NCI-H226 (cell line): ENCODE measurements around the gene CYS1.
"Not testable (repeated sequence)": the region's sequence is repeated elsewhere in the genome, so short reads cannot be mapped to it uniquely, and the experiment has no call there.

Source experiments
- DNase-seq: peaks from one replicate; pipeline ENCODE4 v3.0.0-alpha.2; 2015

The CYS1 gene

DNA sequence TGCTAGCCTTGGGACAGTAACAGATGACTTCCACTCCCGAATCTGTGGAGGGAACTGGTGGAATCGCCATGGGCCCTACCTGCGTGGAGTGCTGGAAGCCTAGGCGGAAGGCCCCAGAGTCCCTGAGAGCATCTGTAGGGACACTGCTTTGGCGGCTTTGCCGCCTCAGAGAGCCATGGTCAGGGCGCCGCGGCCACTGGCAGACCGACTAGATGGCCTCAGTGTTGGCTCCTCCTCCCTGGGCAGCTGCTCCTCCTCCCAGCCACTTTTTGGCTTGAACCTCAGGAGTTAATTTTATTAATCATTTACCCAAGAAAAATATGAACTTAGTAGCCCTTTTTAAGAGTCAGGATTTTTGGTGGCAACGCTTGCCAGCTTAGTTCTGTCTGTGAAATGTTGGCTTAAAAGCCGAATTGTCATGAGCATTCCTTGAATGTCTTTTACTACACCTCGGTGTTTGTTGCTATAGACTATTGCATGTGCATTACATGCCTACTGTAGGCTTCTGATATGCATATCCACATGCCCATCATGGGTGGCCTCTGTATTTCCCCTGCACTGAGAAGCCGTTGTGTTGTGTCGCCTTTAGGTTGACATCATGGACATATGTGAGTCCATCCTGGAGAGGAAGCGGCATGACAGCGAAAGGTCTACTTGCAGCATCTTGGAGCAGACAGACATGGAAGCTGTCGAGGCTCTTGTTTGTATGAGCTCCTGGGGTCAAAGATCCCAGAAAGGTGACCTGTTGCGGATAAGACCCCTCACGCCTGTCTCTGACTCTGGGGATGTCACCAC, 34.5 kb downstream of the CYS1 start:
- no peak for DNase-seq

DNA sequence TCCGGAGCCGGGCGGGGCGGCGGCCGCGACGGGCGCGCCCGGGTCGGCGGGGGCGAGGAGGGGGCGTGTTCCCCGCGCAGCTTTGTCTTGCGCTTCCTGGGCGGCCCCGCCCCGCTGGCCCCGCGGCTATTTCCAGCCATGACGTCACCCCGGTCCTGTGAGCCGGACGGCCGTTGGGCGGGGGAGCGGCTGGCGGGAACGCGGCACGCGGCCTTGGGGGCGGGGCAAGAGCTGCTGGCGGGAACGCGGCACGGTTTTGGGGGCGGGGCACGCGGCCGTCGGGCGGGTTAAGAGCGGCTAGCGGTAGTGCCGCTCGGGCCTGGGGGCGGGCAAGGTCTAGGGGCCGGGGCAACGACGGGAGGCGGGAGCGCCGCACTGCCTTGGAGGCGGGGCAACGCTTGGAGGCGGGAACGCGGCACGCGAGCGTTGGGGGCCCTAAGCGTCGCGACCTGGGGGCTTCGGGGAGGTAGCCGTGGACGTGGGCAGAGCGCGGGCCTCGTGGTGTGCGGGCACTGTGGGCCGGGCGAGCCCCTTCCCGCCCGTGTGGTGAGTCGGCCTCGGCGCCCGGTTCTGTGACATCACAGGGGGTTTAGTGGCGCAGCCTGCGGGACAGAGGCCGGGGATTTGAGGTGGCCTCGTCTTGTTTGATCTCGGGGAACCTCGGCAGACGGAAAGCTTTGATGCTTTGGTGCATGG, 36.2 kb downstream of the CYS1 start:
- peak; percentile 91 for DNase-seq

DNA sequence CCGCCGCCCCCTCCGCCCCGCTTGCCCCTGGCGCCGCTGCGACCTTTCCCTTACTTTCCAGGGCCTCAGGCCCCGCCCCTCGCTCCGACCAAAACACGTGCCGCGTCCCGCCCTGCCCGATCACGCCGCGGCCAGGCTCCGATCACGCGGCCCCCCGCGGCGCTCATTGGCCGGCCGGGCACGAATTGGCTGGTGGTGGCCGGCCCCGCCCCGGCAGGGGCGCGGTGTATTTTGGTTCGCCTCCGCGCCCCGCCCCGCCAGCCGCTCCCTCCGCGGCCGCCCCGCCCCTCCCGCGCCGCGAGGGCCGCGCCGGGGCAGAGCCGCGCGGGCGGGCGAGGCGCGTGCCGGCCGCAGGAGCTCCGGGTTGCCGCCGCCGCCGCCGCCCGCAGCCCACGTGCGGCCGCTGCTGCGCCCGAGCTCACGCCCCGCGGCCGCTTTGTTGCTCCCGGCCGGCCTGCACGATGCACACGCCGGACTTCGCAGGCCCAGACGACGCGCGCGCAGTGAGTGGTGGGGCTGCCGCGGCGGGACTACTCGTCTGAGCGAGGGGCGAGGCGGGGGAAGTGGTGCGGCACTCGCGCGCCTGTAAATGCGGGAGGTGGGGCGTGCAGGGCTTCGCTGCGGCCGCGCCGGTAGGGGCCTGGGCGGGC, 36.8 kb downstream of the CYS1 start, which contains the start of gene KLF11:
Gene KLF11, plus strand, starts transcription at position 295 of the 650 bp plus-strand sequence. Its CDS starts 167 bp downstream, at position 462.
- peak; percentile 88 for DNase-seq

DNA sequence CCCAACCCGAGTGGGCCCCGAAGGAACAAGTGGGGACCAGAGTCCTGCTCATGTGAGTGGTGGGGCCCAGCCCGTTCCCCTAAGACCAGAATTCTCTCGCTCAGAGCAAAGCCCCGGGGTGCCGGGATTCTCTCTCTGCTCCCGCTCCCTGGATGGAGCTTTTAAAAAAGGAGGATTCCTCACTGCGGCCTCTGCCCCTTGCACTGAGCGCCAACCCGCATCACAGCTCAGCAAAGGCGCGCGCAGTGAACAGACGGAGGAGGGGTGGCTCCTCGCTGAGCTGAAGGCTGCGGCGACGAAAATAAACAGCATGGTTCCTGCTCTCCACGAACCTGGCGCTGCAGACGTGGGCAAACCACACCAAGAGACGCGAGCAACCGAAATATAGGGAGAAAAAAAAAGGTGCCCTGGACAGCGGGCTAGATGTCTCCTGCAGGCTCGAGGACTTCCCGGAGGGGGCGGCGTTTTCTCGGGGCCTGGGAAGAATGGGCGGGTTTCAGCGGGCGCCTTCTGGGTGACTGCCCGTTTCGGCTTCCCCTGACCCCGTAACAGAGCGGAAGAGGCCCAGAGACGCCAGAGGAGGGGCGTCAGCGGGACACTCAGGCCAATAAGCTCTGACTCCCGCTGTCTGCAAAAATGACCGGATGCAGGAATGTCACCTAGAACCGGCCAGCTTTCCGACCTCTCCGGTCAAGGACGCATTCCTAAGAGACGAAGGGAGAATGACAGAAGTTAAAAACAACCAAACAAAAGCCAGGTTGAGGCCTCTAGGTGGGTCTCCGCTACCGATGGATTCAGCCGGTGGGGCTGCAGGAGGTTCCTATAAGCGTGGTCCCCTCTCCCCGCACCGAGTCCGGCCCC, 37.7 kb downstream of the CYS1 start:
- peak; percentile 56 for DNase-seq

DNA sequence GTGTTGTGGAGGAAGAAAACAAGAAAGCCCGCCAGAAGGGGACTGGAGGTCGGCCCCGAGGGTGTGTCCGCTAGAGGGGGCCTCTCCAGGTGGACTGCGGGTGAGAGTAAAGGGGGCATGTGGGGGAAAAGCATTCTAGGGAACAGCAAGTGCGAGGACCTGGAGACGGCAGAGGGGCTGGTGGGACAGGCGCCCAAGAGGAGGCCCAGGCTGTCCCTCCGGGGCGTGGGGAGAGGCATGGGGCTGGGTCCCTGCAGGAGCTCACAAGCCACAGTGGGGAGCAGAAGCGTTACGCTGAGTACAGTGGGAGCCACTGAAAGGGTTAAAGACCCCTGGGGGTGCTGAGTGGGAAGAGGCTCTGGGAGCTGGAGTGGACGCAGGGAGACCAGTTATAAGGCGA, 38.5 kb downstream of the CYS1 start:
- DNase-seq, result no peak

DNA sequence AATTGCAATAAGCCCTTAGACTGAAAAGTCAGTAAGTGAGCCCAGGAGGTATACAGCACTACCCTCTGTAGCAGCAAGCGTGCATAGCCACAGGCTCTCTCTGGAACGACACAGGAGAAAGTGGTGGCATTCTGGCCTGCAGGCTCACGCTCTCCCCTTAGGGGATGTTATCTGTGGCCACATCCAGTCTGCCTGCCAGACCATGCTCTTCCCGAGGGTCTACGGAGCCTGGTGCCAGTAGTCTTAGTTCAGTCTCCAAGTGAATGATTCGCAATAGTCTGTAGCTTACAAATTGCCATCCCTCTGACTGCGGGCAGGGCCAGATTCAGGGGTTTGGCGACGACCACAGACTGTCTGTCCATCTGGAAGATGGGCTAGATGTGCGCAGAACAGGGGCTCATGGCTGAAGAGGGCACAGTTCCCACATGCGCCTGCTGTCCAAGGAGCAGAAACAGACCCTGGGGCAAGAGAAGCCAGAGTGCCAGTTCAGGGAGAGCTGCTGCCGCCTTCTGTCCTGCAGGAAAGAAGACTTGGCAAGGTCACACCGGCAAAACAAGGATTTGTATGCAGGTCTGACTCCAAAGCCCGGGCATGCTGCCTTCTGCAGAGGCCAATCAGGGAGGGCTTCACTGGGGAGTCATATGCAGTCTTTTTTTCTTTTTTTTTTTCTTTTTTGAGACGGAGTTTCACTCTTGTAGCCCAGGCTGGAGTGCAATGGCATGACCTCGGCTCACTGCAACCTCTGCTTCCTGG, 40.4 kb downstream of the CYS1 start:
- no peak for DNase-seq

DNA sequence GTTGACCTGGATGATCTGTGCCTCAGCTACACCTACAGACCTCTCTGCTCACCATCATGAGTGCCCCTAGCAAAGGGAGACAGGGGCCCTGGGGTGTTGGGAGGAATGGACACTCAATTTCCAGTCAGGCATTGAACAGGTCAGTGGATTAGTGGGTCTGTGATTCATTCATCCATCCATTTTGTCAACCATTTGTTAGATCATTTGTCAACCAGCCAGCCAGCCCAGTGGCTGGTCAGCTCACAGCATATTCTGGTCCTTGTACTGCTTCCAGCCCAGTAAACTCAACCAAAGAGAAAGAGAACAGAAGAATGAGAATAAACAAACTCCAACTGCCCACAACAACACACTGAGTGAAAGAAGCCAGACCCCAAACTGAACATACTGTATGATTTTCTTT, 41.5 kb downstream of the CYS1 start:
- no peak for DNase-seq

DNA sequence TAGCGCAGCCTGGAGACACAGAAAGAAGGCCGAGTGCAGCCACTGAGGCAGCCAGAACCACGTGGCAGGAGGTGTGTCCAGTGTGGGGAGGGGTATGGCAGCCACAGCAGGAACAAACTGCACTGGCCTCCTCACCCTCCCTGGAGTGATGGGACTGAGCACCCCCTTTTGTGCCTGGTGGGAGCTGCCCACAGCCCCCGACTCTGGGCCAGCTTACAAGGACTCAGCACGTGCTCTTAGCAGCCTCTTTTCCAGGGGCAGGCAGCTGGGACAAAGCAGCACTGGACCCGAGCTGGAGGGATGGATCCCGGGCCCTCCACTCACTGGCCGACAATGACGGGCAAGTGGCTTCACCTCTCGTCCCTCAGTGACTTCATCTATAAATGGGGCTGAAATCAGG, 42.1 kb downstream of the CYS1 start:
- no peak for DNase-seq

DNA sequence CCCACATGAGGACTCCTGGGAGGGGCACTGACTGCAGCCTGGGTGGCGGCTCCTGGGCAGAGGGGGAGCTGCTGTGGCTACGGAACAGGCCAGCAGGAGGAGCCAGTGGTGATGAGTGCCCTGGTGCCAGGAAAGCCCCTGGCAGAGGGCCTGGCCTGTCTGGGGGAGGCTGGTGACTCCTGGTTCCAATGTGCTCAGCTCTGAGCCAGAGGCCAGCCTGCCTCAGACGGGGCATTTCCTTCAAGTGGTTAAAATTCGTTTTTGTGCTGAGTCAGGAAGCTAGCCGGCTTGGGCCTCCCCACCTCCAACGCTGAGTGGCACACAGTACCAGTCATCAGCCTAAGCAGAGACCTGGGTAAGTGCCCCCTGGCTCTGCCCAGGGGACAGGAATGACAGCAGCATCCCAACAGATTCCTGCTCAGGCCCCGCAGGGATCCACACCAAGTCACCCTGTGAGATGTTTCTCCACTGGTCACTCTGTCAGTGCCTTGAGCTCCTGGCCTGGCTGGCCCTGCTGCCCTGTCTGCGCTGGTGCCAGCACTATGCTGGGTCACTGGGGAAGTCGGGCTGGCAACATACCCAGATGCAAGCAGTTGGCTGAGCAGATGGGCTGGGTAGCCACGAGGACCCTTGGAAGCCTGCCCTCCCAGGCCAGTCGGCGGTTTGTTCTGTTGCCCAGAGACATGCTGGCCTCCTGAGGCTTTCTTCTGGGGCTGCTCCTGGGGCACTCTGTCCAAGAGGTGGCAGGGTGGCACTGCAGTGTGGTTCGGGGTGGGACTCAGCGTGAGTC, 43.9 kb downstream of the CYS1 start:
- DNase-seq, result peak; percentile 87

DNA sequence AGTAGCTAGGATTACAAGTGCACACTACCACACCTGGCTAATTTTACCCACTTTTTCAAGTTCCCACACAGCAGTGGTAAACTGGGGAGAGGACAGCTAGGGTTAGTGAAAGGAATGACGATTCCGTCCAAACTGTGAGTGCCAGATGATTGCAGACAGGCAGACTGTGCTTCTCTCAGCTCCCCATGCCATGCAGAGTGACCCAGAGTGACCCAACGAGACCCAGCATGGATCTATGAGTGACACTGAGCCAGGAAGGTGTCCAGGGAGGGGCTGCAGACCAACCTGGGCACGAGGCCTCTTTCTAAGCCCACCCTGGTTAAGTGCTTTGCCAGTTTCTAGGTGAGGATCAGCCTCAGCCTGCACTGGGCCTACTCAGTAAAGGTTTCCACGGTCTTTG, 44.6 kb downstream of the CYS1 start:
- no peak for DNase-seq

DNA sequence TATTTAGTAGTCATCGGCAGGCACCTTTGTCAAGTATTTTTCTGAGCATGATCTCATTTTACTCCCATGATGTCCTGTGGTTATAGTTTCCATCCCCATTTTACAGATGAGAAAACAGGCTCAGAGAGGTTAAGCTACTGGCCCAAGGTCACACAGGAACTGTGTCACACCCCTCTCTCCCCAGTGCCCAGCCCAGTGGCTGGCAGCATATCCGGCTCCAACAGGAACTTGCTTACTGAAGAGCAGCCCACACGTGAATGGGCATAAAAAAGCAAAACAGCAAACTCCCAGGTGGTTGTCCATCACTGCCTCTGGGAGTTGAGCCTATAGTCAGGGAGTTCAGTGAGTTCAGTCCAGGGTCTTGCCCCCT, 45.2 kb downstream of the CYS1 start:
- no peak for DNase-seq

DNA sequence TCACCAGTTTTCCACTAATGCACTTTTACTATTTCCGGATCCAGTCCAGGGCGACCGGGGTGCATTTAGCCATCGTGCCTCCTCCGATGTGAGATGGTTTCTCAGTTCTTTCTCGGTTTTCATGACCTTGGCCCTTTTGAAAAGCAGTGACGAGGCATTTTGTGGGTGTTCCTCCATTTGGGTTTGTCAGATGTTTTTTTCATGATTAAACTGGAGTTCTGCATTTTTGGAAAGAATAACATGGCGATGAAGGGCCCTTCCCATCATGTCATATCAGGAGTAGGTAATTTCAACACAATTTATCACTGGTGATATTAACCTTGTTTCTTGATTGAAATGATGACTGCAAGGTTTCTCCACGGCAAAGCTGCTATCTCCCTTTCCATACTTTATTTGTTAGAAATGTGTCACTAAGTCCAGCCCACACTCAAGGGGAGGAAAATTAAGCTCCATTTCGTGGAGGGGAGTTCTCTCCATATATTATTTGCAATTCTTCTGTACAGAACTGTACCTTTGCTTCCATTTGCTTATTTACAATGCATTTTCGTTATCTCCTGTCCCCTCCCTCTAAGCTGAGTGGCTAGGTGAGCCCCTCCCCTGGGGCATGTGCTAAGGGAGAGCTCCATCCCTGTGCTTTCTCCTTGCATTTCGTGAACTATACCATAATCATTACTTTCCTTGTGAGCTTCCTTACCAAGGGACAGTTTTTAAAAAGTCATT, 45.7 kb downstream of the CYS1 start:
- no peak for DNase-seq

DNA sequence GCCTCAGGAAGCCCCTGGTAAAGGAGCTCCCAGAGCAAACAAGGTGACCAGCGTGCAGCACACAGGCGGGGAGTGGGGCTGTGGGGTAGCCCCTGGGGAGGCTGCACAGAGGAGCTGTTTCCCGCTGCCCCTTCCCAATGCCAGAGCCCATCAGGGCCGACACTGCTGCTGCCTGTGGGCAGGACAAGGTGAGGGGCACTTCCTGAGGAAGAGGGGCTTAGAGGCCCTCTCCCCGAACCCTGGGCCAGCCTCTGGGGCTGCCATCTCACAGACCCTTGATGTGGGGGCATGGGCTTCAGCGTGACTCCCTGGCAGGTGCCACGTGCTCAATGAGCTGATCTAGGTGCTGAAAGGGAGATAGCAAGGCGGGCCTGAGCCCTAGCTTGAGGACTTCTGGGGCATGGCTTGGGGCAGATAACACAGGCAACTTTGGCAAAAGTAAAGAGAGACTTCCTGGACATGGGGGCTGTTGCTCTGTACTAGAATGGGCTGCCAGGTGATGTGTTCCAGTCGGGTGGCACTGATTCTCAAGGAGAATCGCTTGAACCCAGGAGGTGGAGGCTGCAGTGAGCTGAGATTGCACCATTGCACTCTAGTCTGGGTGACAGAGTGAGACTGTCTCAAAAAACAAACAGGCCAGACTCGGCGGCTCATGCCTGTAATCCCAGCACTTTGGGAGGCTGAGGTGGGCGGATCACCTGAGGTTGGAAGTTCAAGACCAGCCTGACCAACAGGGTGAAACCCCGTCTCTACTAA, 46.8 kb downstream of the CYS1 start:
- DNase-seq, result no peak

DNA sequence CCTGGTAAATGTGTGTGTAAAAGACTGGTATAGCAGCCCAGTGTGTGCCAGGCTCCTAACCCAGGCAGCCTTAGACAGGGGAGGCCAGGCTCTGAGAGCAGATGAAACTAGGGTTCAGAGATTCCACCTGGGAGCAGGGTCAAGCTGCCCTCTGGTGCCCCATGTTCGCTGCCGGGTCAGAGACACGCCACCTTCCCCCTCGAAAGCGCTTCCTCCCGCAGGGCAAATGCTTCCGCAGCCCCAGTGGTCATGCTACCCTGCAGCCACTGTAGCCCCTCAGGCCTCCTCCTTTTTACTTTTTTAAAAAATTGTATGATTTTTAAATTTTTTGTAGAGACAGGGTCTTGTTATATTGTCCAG, 47.5 kb downstream of the CYS1 start:
- DNase-seq, result no peak

DNA sequence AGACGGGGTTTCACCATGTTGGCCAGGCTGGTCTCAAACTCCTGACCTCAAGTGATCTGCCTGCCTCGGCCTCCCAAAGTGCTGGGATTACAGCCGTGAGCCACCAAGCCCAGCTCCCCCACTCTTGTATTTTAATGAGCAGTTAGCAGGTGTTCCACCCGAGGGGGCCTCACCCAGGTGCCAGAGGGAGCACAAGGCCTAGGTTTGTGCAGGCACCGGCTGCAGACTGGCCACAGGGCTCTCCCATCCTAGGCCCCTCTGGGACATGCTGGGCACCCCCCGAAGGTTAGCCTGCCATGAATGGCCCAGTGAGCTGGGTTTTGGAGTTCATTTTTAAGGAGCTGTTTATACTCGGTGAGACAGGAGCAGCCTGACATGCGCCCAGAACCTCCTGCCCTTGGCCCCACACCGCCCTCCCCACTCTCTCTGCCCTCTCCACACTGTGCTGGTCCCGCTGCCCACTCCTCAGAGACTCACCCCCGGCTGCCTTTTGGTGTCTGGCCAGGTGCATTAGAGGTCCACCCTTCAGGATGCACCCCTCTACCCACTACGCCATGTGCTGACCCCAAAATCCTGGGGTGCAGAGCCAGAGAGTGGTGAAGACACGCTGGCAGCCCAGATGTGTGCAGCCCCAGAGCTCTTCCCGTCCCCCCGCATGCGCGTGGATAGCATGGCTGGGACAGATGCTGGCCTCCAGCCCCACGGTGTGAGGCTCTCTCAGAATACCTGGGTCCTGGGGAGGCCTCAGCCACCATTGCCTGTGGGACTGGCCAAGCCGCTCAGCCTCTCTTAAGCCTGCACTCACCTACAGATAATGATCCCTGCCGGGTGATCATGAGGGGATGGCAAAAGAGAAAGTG, 48.1 kb downstream of the CYS1 start:
- DNase-seq, result no peak

DNA sequence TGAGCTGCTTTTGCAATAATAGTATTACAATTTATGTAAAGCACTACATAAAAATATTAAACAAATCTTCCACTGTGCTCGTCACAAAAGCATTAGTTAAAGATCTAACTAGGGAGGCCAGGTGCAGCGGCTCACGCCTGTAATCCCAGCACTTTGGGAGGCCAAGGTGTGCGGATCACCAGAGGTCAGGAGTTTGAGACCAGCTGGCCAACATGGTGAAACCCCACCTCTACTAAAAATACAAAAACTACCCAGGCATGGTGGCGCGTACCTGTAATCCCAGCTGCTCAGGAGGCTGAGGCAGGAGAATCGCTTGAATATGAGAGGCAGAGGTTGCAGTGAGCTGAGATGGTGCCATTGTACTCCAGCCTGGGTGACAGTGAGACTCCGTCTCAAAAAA, 49.4 kb downstream of the CYS1 start:
- not testable (repeated sequence) for DNase-seq

DNA sequence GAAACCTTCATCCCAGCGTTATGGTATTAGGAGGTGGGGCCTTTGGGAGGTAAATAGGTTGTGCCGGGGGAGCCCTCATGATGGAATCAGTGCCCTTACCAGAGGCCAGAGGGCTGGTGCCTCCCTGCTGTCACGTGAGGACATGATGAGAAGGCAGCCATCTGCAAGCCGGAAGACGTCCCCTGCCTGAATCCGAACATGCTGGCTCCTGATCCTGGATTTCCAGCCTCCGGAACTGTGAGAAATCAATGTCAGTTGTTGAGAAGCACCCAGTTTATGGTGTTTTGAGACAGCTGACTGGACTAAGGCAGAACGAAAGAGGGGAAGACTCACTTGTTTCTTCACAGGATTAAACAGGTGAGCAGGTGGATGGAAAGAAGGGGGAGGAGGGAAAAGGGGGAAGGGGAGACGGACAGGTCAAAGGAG, 49.9 kb downstream of the CYS1 start:
- DNase-seq, result no peak

DNA sequence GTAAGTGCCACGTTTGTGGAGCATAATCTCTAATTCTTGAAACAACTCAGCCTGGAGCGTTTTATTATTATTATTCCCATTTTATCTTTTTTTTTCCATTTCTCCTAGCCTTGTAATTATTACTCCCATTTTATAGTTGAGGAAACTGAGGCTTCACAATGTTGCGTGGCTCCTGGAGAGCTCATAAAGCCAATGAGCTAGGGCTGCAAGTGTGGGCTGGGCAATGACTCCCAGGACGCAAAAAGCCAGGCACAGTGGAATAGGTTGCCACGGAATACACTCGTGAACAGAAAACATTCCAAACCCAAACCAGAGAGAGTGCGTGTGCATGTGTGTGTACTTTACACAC, 50.4 kb downstream of the CYS1 start:
- DNase-seq, result no peak
